ENCODE measurements around the gene SLC38A6. TPM values are rescaled to one million over a fixed set of nuclear protein-coding genes. Genes with fewer than 3 reads are reported as not detected.

Gene SLC38A6
- polyA plus RNA-seq, 1 donor: 15.6 TPM

Other genes with a start within 250 kb of the SLC38A6 start
- gene MNAT1, start 246.5 kb upstream of the SLC38A6 start, polyA plus RNA-seq (ENCODE audit: insufficient read length): 51.0 TPM
- gene TRMT5, start 166 bp upstream of the SLC38A6 start, polyA plus RNA-seq (ENCODE audit: insufficient read length): 16.0 TPM

Measured in forelimb muscle (tissue), 1 donor.